GM12878 (cell line): ENCODE data around the gene DUSP18. TPM values are rescaled to one million over a fixed set of nuclear protein-coding genes. Genes with fewer than 3 reads are reported as not detected.
"Not testable (repeated sequence)": the region's sequence is repeated elsewhere in the genome, so short reads cannot be mapped to it uniquely, and the experiment has no call there.

ENCODE experiments used
- ATAC-seq: fragments of 200-7000 bp; cut with Tn5 transposase; 3 replicates; pipeline ENCODE4 v1.9.1; 2020; ENCODE audit warnings: mild to moderate bottlenecking, moderate library complexity
- BruUV-seq: library from RNA; stranded (reverse); fragments of 400-500 nt; replicated peaks from 2 replicates; lab custom pipeline; 2021; lab: Mats Ljungman, UMichigan
- CTCF ChIA-PET: fragments of 300-600 bp; sonication (Branson Sonifier 250); formaldehyde crosslinking; extraction: SDS; loops from one replicate; lab custom pipeline; 2021; ENCODE audit warnings: inconsistent platforms; lab: Yijun Ruan, JAX
- POLR2A ChIA-PET: fragments of 350-600 bp; formaldehyde crosslinking; extraction: SDS; loops from one replicate; lab custom pipeline; 2021; ENCODE audit warnings: inconsistent platforms; lab: Charles Lee
- RAD21 ChIA-PET: fragments of 300-600 bp; sonication (Branson Sonifier 250); formaldehyde crosslinking; loops from one replicate; lab custom pipeline; 2023; ENCODE audit warnings: antibody characterized with exemption; ENCODE audit not compliant: unreplicated experiment; lab: Charles Lee
- SMC1A ChIA-PET: fragments of 300-600 bp; sonication (Branson Sonifier 250); formaldehyde crosslinking; loops from one replicate; lab custom pipeline; 2023; ENCODE audit not compliant: unreplicated experiment, uncharacterized antibody; lab: Charles Lee
- DNase-seq: peaks from one replicate; pipeline ENCODE4 v3.0.0-alpha.2; 2011; ENCODE audit warnings: low read depth, low spot score
- FAIRE-seq: peaks from 3 replicates; lab custom pipeline; 2011; peaks lifted over from hg19 to GRCh38; lab: Jason Lieb, UNC
- H2AFZ ChIP-seq: 2 replicates; pipeline ENCODE4 v1.6.0; 2011; ENCODE audit warnings: low read depth, low read length, control low read depth; ENCODE audit not compliant: control insufficient read depth
- H3K27ac ChIP-seq: 2 replicates; pipeline ENCODE4 v1.5.1; 2011; ENCODE audit warnings: control low read depth; ENCODE audit not compliant: control insufficient read depth, insufficient read depth
- H3K27me3 ChIP-seq, 2 experiments: replicated peaks in 1 of 2; 2 replicates each; pipeline versions ENCODE4 v1.6.0 to v1.6.1; 2011; ENCODE audit warnings: low read length in 1 of 2; ENCODE audit not compliant: control insufficient read depth in 2 of 2, insufficient read depth in 2 of 2
- H3K36me3 ChIP-seq, 2 experiments: 2 replicates each; pipeline ENCODE4 v1.5.1; 2011; ENCODE audit warnings: low read length in 1 of 2; ENCODE audit not compliant: control insufficient read depth in 2 of 2, insufficient read depth in 2 of 2
- H3K4me1 ChIP-seq: 2 replicates; pipeline ENCODE4 v1.6.1; 2011; ENCODE audit warnings: mild to moderate bottlenecking, low read length, moderate library complexity, mixed read lengths; ENCODE audit not compliant: control insufficient read depth, insufficient read depth
- H3K4me2 ChIP-seq: 2 replicates; pipeline ENCODE4 v1.6.0; 2011; ENCODE audit warnings: control low read depth; ENCODE audit not compliant: control insufficient read depth, insufficient read depth
- H3K4me3 ChIP-seq: fragments of 200-600 bp; sonication (generic); 2 replicates; pipeline ENCODE4 v1.5.1; 2016
- H3K79me2 ChIP-seq: 2 replicates; pipeline ENCODE4 v1.6.0; 2011; ENCODE audit warnings: low read length; ENCODE audit not compliant: control insufficient read depth, insufficient read depth
- H3K9ac ChIP-seq: 2 replicates; pipeline ENCODE4 v1.8.0; 2011; ENCODE audit warnings: low read length, control low read depth, mixed read lengths; ENCODE audit not compliant: control insufficient read depth, insufficient read depth
- H3K9me3 ChIP-seq: replicated peaks from 3 replicates; pipeline ENCODE4 v1.5.1; 2011; ENCODE audit warnings: mild to moderate bottlenecking, low read length; ENCODE audit not compliant: control insufficient read depth, insufficient read depth
- H4K20me1 ChIP-seq: 2 replicates; pipeline ENCODE4 v1.6.0; 2011; ENCODE audit not compliant: control insufficient read depth, insufficient read depth
- WGBS: methylation state at CpG from one replicate; pipeline ENCODE4 v1.1.6; 2016; ENCODE audit warnings: low lambda C conversion rate; ENCODE audit not compliant: insufficient replicate concordance, insufficient coverage; ENCODE audit errors: missing lambda C conversion rate; 5-methylcytosine and 5-hydroxymethylcytosine counted together
- in situ Hi-C: fragments of 300-500 bp; cut with MboI; formaldehyde crosslinking; loops from 9 replicates; pipeline ENCODE4 v1.14.3; 2018; ENCODE audit warnings: mixed read lengths
- intact Hi-C: fragments of 100-400 bp; cut with micrococcal nuclease; formaldehyde crosslinking; loops from one replicate; pipeline ENCODE4 v1.14.2; 2022; ENCODE audit not compliant: unreplicated experiment
- polyA plus RNA-seq, 11 experiments: library from polyadenylated mRNA; depleted of rRNA in 4 of 11; unstranded in 6 of 11; stranded (reverse) in 5 of 11; fragments of >200 nt; fragmentation: Nextera tagmentation in 4 of 11; fragmentation: Illumina TruSeq in 1 of 11; extraction: Ambion mirVana in 4 of 11; extraction: Trizol in 1 of 11; gene quantifications; 1 replicate in 1 of 11; 2 replicates in 10 of 11; pipeline versions ENCODE4 v1.2.1 to v1.2.3, GENCODE V29; 2011 to 2016; ENCODE audit warnings: inconsistent platforms in 2 of 11, missing spikeins in 2 of 11, low read depth in 1 of 11
- total RNA-seq, 4 experiments: library from RNA; depleted of rRNA in 3 of 4; stranded (reverse); fragments of >200 nt in 3 of 4; fragmentation: Illumina TruSeq in 1 of 4; extraction: Trizol in 1 of 4; gene quantifications; 2 replicates each; pipeline versions ENCODE4 v1.2.1 to v1.2.3, GENCODE V29; 2013 to 2021

Gene DUSP18
- total and polyA plus RNA-seq, 10 of the 15 experiments (the other 5 are each of a cell fraction or from before 2014, with no cell fraction given): 1.9 to 11.9 (median 7.7) TPM

DNA sequence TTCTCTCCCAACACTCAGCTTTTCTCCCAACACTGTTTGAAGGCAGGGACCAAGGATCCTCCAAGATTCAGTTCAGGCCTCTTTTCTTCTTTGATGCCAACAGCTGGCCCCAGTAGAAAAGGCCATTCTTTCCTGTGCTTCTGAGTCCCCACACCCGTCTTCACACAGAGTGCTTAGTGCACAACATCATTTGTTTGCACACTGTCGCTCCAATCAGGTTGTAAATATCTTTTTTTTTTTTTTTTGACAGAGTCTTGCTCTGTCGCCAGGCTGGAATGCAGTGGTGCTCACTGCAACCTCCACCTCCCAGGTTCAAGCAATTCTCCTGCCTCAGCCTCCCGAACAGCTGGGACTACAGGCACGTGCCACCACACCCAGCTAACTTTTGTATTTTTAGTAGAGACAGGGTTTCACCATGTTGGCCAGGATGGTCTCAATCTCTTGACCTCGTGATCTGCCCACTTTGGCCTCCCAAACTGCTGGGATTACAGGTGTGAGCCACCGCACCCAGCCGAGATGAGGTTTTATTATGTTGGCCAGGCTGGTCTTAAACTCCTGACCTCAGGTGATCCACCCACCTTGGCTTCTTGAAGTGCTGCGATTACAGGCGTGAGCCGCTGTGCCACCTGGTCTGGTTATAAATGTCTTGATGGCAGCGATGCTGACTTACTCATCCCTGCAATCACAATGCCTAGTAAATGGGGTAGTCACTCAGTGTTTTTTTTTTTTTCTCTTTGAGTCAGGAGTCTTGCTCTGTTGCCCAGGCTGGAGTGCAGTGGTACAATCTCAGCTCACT, 12.4 kb upstream of the DUSP18 start:
- ChIA-PET CTCF (interaction anchor here (0.9 to 2.5 kb wide), 3 partner anchors 45 to 75 kb away, joined by 3 to 12 read pairs (median 5); partner anchors contain the start of gene SLC35E4), SMC1A (interaction anchor here (0.6 to 2.0 kb wide), 4 partner anchors 46 to 75 kb away, joined by 3 to 7 read pairs (median 3); no protein-coding TSS in a partner anchor), RAD21 (interaction anchor here (2.7 kb wide), 1 partner anchor 75 kb away, joined by 10 read pairs; no protein-coding TSS in a partner anchor), POLR2A (interaction anchor here (0.8 to 2.3 kb wide), 2 partner anchors 13 to 45 kb away, joined by 3 to 8 read pairs; partner anchors contain the start of gene SLC35E4)
- H3K9ac ChIP-seq, H3K79me2 ChIP-seq, H2AFZ ChIP-seq, DNase-seq, in situ Hi-C loops, H3K27me3 ChIP-seq, H3K4me3 ChIP-seq, H3K4me1 ChIP-seq, ATAC-seq, BruUV-seq, H3K36me3 ChIP-seq, H3K27ac ChIP-seq, H4K20me1 ChIP-seq, H3K9me3 ChIP-seq, FAIRE-seq, H3K4me2 ChIP-seq, intact Hi-C loops: not testable (repeated sequence)
- 40% methylated on average over 11 of the region's 12 CpGs for WGBS

DNA sequence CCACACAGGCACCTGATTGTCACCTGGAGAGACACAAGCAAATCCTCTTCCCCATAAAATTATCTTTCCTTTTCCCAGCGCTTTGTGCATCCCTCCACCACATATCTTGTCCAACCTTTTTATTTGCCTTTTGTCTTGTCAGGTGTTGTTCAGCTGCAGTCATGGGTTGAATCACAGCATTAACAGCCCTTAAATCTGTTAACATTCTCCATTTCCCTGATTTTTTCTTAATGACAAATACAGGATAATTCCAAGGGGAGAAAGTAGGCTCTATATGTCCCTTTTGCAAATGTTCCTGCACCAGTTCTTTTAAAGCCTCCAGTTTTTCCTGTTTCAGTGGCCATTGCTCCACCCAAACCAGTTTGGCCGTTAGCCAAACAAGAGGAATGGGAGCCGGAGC, 8.9 kb upstream of the DUSP18 start:
- FAIRE-seq, H3K4me3 ChIP-seq, H3K79me2 ChIP-seq, H4K20me1 ChIP-seq, DNase-seq, BruUV-seq, H3K4me1 ChIP-seq, H3K9me3 ChIP-seq, POLR2A ChIA-PET, H3K4me2 ChIP-seq, CTCF ChIA-PET, intact Hi-C loops, RAD21 ChIA-PET, ATAC-seq, H2AFZ ChIP-seq, H3K27ac ChIP-seq, H3K9ac ChIP-seq, H3K36me3 ChIP-seq, in situ Hi-C loops, H3K27me3 ChIP-seq: not testable (repeated sequence)
- WGBS: 43% methylated on average over 3 of the region's 3 CpGs
- SMC1A ChIA-PET: interaction anchor here (1.0 to 1.5 kb wide), 2 partner anchors 42 to 67 kb away, joined by 3 to 4 read pairs; no protein-coding TSS in a partner anchor
